Nephron (organoid): ENCODE measurements around the gene PIGZ.

Experiments
- H3K27ac Mint-ChIP-seq, 3 experiments: 2 replicates each; pipeline ENCODE4 v1.8.0; 2020; ENCODE audit warnings: mixed read lengths in 3 of 3, mild to moderate bottlenecking in 2 of 3, moderate library complexity in 1 of 3
- H3K27me3 Mint-ChIP-seq: 2 replicates; pipeline ENCODE4 v1.8.0; 2021; ENCODE audit warnings: low read depth, mild to moderate bottlenecking, moderate library complexity, mixed read lengths
- H3K36me3 Mint-ChIP-seq: 2 replicates; pipeline ENCODE4 v1.8.0; 2020; ENCODE audit warnings: low read depth, mixed read lengths
- H3K4me1 Mint-ChIP-seq: 2 replicates; pipeline ENCODE4 v1.8.0; 2020; ENCODE audit warnings: mixed read lengths
- H3K4me3 Mint-ChIP-seq, 3 experiments: 2 replicates each; pipeline ENCODE4 v1.8.0; 2020; ENCODE audit warnings: mild to moderate bottlenecking in 3 of 3, mixed read lengths in 3 of 3, moderate library complexity in 2 of 3
- H3K9me3 Mint-ChIP-seq: 2 replicates; pipeline ENCODE4 v1.8.0; 2020; ENCODE audit warnings: mixed read lengths
- TF ChIP-seq, protein P1 (sequence below), 3 experiments: fragments of 200-600 bp; sonication (generic); IDR thresholded peaks; one replicate each; pipeline ENCODE4 v1.5.0; 2021; ENCODE audit warnings: antibody characterized with exemption in 3 of 3; ENCODE audit not compliant: unreplicated experiment in 3 of 3

The PIGZ gene

DNA sequence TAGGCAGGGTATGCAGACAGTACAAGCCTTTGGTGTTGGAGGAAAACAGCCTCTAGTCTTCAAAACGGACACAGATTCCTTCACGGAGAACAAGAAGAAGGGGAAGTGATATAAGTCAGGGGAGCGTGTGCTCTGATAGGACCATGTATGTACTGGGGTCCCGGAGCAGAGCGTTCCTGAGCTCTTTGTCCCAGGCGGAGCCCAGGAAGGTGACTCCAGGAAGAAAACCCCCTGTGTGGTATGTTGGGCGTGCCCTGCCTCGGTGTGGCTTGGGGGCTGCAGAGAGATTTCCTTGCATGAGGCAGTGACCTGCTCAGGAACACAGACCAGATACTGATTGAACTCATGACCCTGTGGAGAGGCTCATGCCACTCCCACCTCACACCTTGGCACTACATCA is 39.3 kb upstream of the PIGZ start:
- Mint-ChIP-seq H3K36me3 (peaks cover 7% of the 10 kb centered on the region), H3K9me3 (no peaks in the 10 kb centered on the region), H3K4me1 (peaks cover 16% of the 10 kb centered on the region), H3K27me3 (peaks cover 12% of the 10 kb centered on the region), H3K4me3 (no peak overlapping the region), H3K27ac (peak overlapping the region in 1 of 3 experiments; percentile 17)
- TF ChIP-seq, protein P1, sequence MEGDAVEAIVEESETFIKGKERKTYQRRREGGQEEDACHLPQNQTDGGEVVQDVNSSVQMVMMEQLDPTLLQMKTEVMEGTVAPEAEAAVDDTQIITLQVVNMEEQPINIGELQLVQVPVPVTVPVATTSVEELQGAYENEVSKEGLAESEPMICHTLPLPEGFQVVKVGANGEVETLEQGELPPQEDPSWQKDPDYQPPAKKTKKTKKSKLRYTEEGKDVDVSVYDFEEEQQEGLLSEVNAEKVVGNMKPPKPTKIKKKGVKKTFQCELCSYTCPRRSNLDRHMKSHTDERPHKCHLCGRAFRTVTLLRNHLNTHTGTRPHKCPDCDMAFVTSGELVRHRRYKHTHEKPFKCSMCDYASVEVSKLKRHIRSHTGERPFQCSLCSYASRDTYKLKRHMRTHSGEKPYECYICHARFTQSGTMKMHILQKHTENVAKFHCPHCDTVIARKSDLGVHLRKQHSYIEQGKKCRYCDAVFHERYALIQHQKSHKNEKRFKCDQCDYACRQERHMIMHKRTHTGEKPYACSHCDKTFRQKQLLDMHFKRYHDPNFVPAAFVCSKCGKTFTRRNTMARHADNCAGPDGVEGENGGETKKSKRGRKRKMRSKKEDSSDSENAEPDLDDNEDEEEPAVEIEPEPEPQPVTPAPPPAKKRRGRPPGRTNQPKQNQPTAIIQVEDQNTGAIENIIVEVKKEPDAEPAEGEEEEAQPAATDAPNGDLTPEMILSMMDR (IDR thresholded peaks at IDR 0.05; ENCODE audit: unreplicated experiment in 3 of 3), result no peak

- H3K4me1 Mint-ChIP-seq, result peaks cover 16% of the 10 kb centered on the region
- H3K9me3 Mint-ChIP-seq, result no peaks in the 10 kb centered on the region
- TF ChIP-seq, protein P1 (IDR thresholded peaks at IDR 0.05; ENCODE audit: unreplicated experiment in 3 of 3), result no peak
- no peak overlapping the region for H3K4me3 Mint-ChIP-seq
- H3K36me3 Mint-ChIP-seq, result peaks cover 7% of the 10 kb centered on the region
- peaks cover 12% of the 10 kb centered on the region for H3K27me3 Mint-ChIP-seq
- H3K27ac Mint-ChIP-seq, result peak overlapping the region in 1 of 3 experiments; percentile 17
These were observed 38.8 kb upstream of the PIGZ start for GRCh38 chr3:197007296-197007940.

DNA sequence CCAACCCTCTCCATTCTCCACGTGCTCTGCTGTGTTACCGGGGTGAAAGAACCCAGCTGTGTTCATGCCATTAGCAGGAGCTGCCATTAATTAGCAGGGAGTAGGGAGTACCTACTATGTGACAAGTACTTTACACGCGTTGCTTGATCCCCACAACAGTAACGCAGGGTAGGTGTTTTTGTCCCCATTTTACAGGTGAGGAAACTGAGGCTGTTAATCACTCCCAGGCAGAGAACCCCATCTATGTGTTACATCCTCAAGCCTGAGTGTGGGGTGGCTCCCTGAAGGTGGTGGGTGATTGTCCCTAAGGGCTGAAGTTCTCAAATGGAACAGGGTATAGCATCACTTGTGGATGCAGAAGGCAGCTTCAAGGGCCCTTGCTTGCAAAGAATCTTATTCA is 38.2 kb upstream of the PIGZ start:
- no peak overlapping the region for H3K27ac Mint-ChIP-seq

DNA sequence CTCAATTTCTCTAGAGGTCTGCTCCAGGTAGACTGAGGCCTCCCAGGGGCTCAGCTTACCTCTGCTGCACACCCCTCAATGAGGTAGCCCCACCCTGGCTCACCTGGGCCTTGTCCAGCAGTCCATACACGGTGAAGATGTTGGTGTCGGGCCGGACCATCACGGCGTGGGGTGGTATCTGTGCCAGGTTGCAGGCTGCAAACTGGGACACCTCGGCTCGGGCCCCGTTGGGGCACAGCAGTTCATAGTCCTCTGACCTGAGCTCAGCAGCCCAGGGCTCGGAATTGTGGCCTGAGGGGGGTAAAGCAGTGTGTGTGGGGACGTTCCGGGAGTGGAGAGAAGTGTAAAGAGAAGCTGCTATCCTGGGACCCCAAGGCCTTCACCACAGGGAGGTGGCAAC is 37.8 kb upstream of the PIGZ start:
- H3K27me3 Mint-ChIP-seq, result peaks cover 12% of the 10 kb centered on the region
- no peaks in the 10 kb centered on the region for H3K9me3 Mint-ChIP-seq
- H3K27ac Mint-ChIP-seq, result no peak overlapping the region
- TF ChIP-seq, protein P1 (IDR thresholded peaks at IDR 0.05; ENCODE audit: unreplicated experiment in 3 of 3), result no peak
- peaks cover 7% of the 10 kb centered on the region for H3K36me3 Mint-ChIP-seq
- no peak overlapping the region for H3K4me3 Mint-ChIP-seq
- peaks cover 21% of the 10 kb centered on the region for H3K4me1 Mint-ChIP-seq

More for the DNA sequence above, 38.2 kb upstream of the PIGZ start:
- TF ChIP-seq, protein P1 (IDR thresholded peaks at IDR 0.05; ENCODE audit: unreplicated experiment in 3 of 3), result no peak
- H3K4me3 Mint-ChIP-seq, result no peak overlapping the region
- peaks cover 17% of the 10 kb centered on the region for H3K4me1 Mint-ChIP-seq
- peaks cover 12% of the 10 kb centered on the region for H3K27me3 Mint-ChIP-seq
- H3K9me3 Mint-ChIP-seq, result no peaks in the 10 kb centered on the region
- peaks cover 7% of the 10 kb centered on the region for H3K36me3 Mint-ChIP-seq

- TF ChIP-seq, protein P1 (IDR thresholded peaks at IDR 0.05; ENCODE audit: unreplicated experiment in 3 of 3), result no peak
- H3K4me3 Mint-ChIP-seq, result peak overlapping the region; percentile 83 to 89 (median 85)
- H3K9me3 Mint-ChIP-seq, result no peaks in the 10 kb centered on the region
- H3K4me1 Mint-ChIP-seq, result peaks cover 17% of the 10 kb centered on the region
- H3K27me3 Mint-ChIP-seq, result peaks cover 16% of the 10 kb centered on the region
- H3K36me3 Mint-ChIP-seq, result peaks cover 7% of the 10 kb centered on the region
- peak overlapping the region; percentile 73 to 92 (median 76) for H3K27ac Mint-ChIP-seq
These were observed 35.1 kb upstream of the PIGZ start for GRCh38 chr3:197003461-197004385.
